ENCODE data around the gene RAET1L.
"Not testable (repeated sequence)": the region's sequence is repeated elsewhere in the genome, so short reads cannot be mapped to it uniquely, and the experiment has no call there.

RAET1L gene

GRCh38 chr6:150004101-150004782, 21.1 kb downstream of the RAET1L start:
- H3K4me3 ChIP-seq (ENCODE audit: low read depth in 1 of 2, low read length in 2 of 2): peak overlapping the region; percentile 58 to 92
- H3K4me1 ChIP-seq (ENCODE audit: insufficient read depth, low read length): peaks cover 21% of the 10 kb centered on the region
- H3K27ac ChIP-seq (ENCODE audit: low read length): peak overlapping the region; percentile 83

GRCh38 chr6:150003599-150003998, 21.7 kb downstream of the RAET1L start:
- ATAC-seq (ENCODE audit: insufficient read depth, low read depth); DNase-seq; H3K36me3 ChIP-seq (ENCODE audit: insufficient read depth, low read length); H3K9me3 ChIP-seq (ENCODE audit: insufficient read depth, low read length, severe bottlenecking); H3K27ac ChIP-seq (ENCODE audit: low read length); H3K79me2 ChIP-seq (ENCODE audit: insufficient read depth, low read length); H2AFZ ChIP-seq (ENCODE audit: low read depth, low read length); H3K27me3 ChIP-seq (ENCODE audit: insufficient read depth, low read length, poor library complexity): not testable (repeated sequence)
- Histone ChIP-seq H3K4me3 (ENCODE audit: low read depth in 1 of 2, low read length in 2 of 2) (peak overlapping the region in 1 of 2 experiments; percentile 92; a peak in 1 of 4 replicates), H4K20me1 (ENCODE audit: insufficient read depth, low read length) (peaks cover 12% of the 10 kb centered on the region), H3K9ac (ENCODE audit: low read depth, low read length) (peak overlapping the region; percentile 72; the same call in 1 of the 2 replicates), H3K4me1 (ENCODE audit: insufficient read depth, low read length) (peaks cover 21% of the 10 kb centered on the region), H3K4me2 (ENCODE audit: insufficient read depth, low read length) (peak overlapping the region; percentile 99)

More at GRCh38 chr6:150004101-150004782, 21.1 kb downstream of the RAET1L start:
- peak overlapping the region; percentile 72 for H3K9ac ChIP-seq (ENCODE audit: low read depth, low read length)
- H3K4me2 ChIP-seq (ENCODE audit: insufficient read depth, low read length): peak overlapping the region; percentile 99
- peak overlapping the region; percentile 99 for H2AFZ ChIP-seq (ENCODE audit: low read depth, low read length)
- H3K27me3 ChIP-seq (ENCODE audit: insufficient read depth, low read length, poor library complexity): no peaks in the 10 kb centered on the region
- ATAC-seq (ENCODE audit: insufficient read depth, low read depth): peak; percentile 16
- H4K20me1 ChIP-seq (ENCODE audit: insufficient read depth, low read length): peaks cover 12% of the 10 kb centered on the region
- TF ChIP-seq EZH2 (IDR thresholded peaks at IDR 0.05; ENCODE audit: borderline replicate concordance, low read depth, low read length, severe bottlenecking): no peak
- H3K9me3 ChIP-seq (ENCODE audit: insufficient read depth, low read length, severe bottlenecking): no peaks in the 10 kb centered on the region
- H3K79me2 ChIP-seq (ENCODE audit: insufficient read depth, low read length): peaks cover 5% of the 10 kb centered on the region
- peaks cover 6% of the 10 kb centered on the region; the same call in 1 of the 2 replicates for H3K36me3 ChIP-seq (ENCODE audit: insufficient read depth, low read length)
- DNase-seq: no peak

- ATAC-seq (ENCODE audit: insufficient read depth, low read depth): no peak
- TF ChIP-seq, protein P1, sequence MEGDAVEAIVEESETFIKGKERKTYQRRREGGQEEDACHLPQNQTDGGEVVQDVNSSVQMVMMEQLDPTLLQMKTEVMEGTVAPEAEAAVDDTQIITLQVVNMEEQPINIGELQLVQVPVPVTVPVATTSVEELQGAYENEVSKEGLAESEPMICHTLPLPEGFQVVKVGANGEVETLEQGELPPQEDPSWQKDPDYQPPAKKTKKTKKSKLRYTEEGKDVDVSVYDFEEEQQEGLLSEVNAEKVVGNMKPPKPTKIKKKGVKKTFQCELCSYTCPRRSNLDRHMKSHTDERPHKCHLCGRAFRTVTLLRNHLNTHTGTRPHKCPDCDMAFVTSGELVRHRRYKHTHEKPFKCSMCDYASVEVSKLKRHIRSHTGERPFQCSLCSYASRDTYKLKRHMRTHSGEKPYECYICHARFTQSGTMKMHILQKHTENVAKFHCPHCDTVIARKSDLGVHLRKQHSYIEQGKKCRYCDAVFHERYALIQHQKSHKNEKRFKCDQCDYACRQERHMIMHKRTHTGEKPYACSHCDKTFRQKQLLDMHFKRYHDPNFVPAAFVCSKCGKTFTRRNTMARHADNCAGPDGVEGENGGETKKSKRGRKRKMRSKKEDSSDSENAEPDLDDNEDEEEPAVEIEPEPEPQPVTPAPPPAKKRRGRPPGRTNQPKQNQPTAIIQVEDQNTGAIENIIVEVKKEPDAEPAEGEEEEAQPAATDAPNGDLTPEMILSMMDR (IDR thresholded peaks at IDR 0.05; ENCODE audit: borderline replicate concordance, extremely low read depth, low read length, poor library complexity, severe bottlenecking): no peak
- TF ChIP-seq EZH2 (IDR thresholded peaks at IDR 0.05; ENCODE audit: borderline replicate concordance, low read depth, low read length, severe bottlenecking): no peak
Measured at GRCh38 chr6:150002710-150003109, 22.6 kb downstream of the RAET1L start.

DNA sequence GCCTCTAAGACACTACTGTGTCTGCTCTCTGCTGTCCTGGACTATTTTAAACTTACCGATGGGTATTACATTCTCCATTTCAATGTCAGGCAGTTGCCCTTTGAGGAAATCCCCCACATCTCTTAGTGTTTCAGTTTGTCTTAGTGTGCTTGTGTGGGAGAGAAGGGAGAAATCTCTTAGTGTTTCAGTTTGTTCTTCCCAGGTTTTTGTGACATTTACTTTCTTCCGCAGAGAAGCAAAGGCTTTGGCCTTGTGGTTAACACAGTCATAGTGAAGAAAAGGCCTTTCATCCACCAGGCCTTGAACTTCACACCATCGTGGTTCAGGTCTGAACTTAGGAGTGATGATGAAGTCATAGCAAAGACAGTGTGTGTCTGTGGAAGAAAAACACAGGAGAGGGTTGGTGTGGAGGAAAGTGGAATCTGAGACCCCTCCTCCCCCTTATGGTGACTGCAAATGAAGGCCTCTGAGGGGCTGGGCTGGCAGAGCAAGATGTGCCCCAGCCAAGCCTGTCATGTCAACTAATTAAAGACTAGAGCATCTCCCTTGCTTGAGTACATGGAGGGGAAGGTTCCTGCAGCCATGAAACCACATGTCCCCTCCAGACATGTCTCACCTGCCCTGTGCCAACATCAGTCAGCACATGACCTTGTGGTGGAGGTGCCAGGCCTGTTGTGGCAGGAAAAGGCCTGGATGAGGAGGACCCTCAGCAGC, 23.9 kb downstream of the RAET1L start:
- H3K4me1 ChIP-seq (ENCODE audit: insufficient read depth, low read length): peaks cover 19% of the 10 kb centered on the region
- no peak for TF ChIP-seq EZH2 (IDR thresholded peaks at IDR 0.05; ENCODE audit: borderline replicate concordance, low read depth, low read length, severe bottlenecking)
- TF ChIP-seq, protein P1 (IDR thresholded peaks at IDR 0.05; ENCODE audit: borderline replicate concordance, extremely low read depth, low read length, poor library complexity, severe bottlenecking): no peak
- H4K20me1 ChIP-seq (ENCODE audit: insufficient read depth, low read length): peaks cover 12% of the 10 kb centered on the region
- no peak overlapping the region for H3K4me2 ChIP-seq (ENCODE audit: insufficient read depth, low read length)
- H3K36me3 ChIP-seq (ENCODE audit: insufficient read depth, low read length): peaks cover 6% of the 10 kb centered on the region; the same call in 1 of the 2 replicates
- H3K79me2 ChIP-seq (ENCODE audit: insufficient read depth, low read length): peaks cover 5% of the 10 kb centered on the region
- no peak overlapping the region for H3K9ac ChIP-seq (ENCODE audit: low read depth, low read length)
- no peak for ATAC-seq (ENCODE audit: insufficient read depth, low read depth)
- no peaks in the 10 kb centered on the region for H3K9me3 ChIP-seq (ENCODE audit: insufficient read depth, low read length, severe bottlenecking)
- H3K4me3 ChIP-seq (ENCODE audit: low read depth in 1 of 2, low read length in 2 of 2): no peak overlapping the region
- H2AFZ ChIP-seq (ENCODE audit: low read depth, low read length): no peak overlapping the region
- no peak for DNase-seq
- no peaks in the 10 kb centered on the region for H3K27me3 ChIP-seq (ENCODE audit: insufficient read depth, low read length, poor library complexity)
- no peak overlapping the region for H3K27ac ChIP-seq (ENCODE audit: low read length)

More at GRCh38 chr6:150002710-150003109, 22.6 kb downstream of the RAET1L start:
- no peak overlapping the region for H3K4me3 ChIP-seq (ENCODE audit: low read depth in 1 of 2, low read length in 2 of 2)
- peaks cover 12% of the 10 kb centered on the region for H4K20me1 ChIP-seq (ENCODE audit: insufficient read depth, low read length)
- H3K27ac ChIP-seq (ENCODE audit: low read length): no peak overlapping the region
- H3K27me3 ChIP-seq (ENCODE audit: insufficient read depth, low read length, poor library complexity): no peaks in the 10 kb centered on the region
- H3K9ac ChIP-seq (ENCODE audit: low read depth, low read length): no peak overlapping the region
- no peak for DNase-seq
- H3K79me2 ChIP-seq (ENCODE audit: insufficient read depth, low read length): peaks cover 5% of the 10 kb centered on the region
- H3K4me1 ChIP-seq (ENCODE audit: insufficient read depth, low read length): peaks cover 21% of the 10 kb centered on the region
- H2AFZ ChIP-seq (ENCODE audit: low read depth, low read length): no peak overlapping the region
- no peak overlapping the region for H3K4me2 ChIP-seq (ENCODE audit: insufficient read depth, low read length)
- peaks cover 6% of the 10 kb centered on the region; the same call in 1 of the 2 replicates for H3K36me3 ChIP-seq (ENCODE audit: insufficient read depth, low read length)
- no peaks in the 10 kb centered on the region for H3K9me3 ChIP-seq (ENCODE audit: insufficient read depth, low read length, severe bottlenecking)
